DOHH2 (cell line): ENCODE results near the gene TEC.

Experiments used
- H3F3A ChIP-seq: fragments of 200-600 bp; sonication (generic), shearing (Covaris generic); 2 replicates; pipeline ENCODE4 v1.6.0; 2016; ENCODE audit warnings: antibody characterized with exemption, mild to moderate bottlenecking; ENCODE audit not compliant: control insufficient read depth, insufficient read depth
- H3K27ac ChIP-seq: fragments of 200-600 bp; sonication (generic); 2 replicates; pipeline ENCODE4 v1.5.1; 2014; ENCODE audit warnings: low read depth, mild to moderate bottlenecking, low read length, moderate library complexity
- H3K27me3 ChIP-seq: fragments of 200-600 bp; sonication (generic); 2 replicates; pipeline ENCODE4 v1.6.1; 2014; ENCODE audit warnings: mild to moderate bottlenecking, low read length, mixed read lengths; ENCODE audit not compliant: control insufficient read depth
- H3K36me3 ChIP-seq: fragments of 200-600 bp; sonication (generic); 2 replicates; pipeline ENCODE4 v1.6.1; 2014; ENCODE audit warnings: mild to moderate bottlenecking, low read length, moderate library complexity, mixed read lengths; ENCODE audit not compliant: control insufficient read depth
- H3K4me1 ChIP-seq: fragments of 200-600 bp; sonication (generic); 2 replicates; pipeline ENCODE4 v1.6.1; 2014; ENCODE audit warnings: mild to moderate bottlenecking, low read length, mixed read lengths; ENCODE audit not compliant: control insufficient read depth
- H3K4me2 ChIP-seq: fragments of 200-600 bp; sonication (generic); 2 replicates; pipeline ENCODE4 v1.6.0; 2014; ENCODE audit warnings: mild to moderate bottlenecking, low read length, moderate library complexity
- H3K4me3 ChIP-seq: fragments of 200-600 bp; sonication (generic); 2 replicates; pipeline ENCODE4 v1.5.1; 2014; ENCODE audit warnings: mild to moderate bottlenecking, low read length, mixed read lengths
- H3K79me2 ChIP-seq: fragments of 200-600 bp; sonication (generic); 2 replicates; pipeline ENCODE4 v1.6.1; 2014; ENCODE audit warnings: mild to moderate bottlenecking, low read length, mixed read lengths; ENCODE audit not compliant: control insufficient read depth
- H3K9me2 ChIP-seq: fragments of 200-600 bp; sonication (generic); replicated peaks from 2 replicates; pipeline ENCODE4 v1.6.1; 2014; ENCODE audit warnings: mild to moderate bottlenecking, low read length, mixed read lengths; ENCODE audit not compliant: control insufficient read depth
- H3K9me3 ChIP-seq: fragments of 200-600 bp; sonication (generic); 2 replicates; pipeline ENCODE4 v1.6.1; 2014; ENCODE audit warnings: antibody characterized with exemption, low read length, mixed read lengths; ENCODE audit not compliant: control insufficient read depth, insufficient read depth
- H4K20me1 ChIP-seq: fragments of 200-600 bp; sonication (generic); 2 replicates; pipeline ENCODE4 v1.6.0; 2014; ENCODE audit warnings: low read depth, mild to moderate bottlenecking, antibody characterized with exemption, low read length, moderate library complexity; ENCODE audit not compliant: control insufficient read depth, insufficient read depth
- EZH2phosphoT487 ChIP-seq: fragments of 200-600 bp; sonication (generic); IDR thresholded peaks from 2 replicates; pipeline ENCODE4 v1.6.1; 2017; ENCODE audit warnings: borderline replicate concordance, mild to moderate bottlenecking, antibody characterized with exemption, low read length, moderate library complexity, mixed read lengths
- TF ChIP-seq, protein P1 (sequence below): fragments of 200-600 bp; sonication (generic); IDR thresholded peaks from one replicate; pipeline ENCODE4 v1.5.1; 2014; ENCODE audit warnings: antibody characterized with exemption, mild to moderate bottlenecking, low read depth, low read length; ENCODE audit not compliant: poor library complexity, severe bottlenecking

The TEC gene

DNA sequence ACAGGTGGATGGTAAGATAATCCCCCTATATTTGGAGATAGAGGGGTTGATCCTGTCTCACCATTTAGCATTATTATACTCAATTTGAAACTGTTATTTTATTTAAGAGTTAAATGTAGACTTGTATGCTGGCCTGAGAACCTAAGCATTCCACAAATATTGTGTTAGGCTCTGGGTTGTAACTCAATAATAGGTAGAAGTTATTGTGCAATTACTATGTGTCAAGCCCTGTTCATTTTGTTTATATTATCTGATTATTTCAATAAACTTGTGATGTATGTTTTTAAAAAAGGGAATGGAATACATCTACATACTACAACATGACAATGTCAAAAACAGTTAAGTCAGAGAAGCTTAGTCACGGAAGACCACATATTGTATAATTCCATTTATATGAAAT is 122.0 kb downstream of the TEC start:
- no peaks in the 10 kb centered on the region for H3F3A ChIP-seq
- H3K27ac ChIP-seq = no peak overlapping the region
- no peaks in the 10 kb centered on the region for H3K9me2 ChIP-seq
- H3K9me3 ChIP-seq = no peaks in the 10 kb centered on the region
- H4K20me1 ChIP-seq = no peaks in the 10 kb centered on the region
- no peaks in the 10 kb centered on the region for H3K79me2 ChIP-seq
- TF ChIP-seq EZH2phosphoT487 = no peak
- TF ChIP-seq, protein P1, sequence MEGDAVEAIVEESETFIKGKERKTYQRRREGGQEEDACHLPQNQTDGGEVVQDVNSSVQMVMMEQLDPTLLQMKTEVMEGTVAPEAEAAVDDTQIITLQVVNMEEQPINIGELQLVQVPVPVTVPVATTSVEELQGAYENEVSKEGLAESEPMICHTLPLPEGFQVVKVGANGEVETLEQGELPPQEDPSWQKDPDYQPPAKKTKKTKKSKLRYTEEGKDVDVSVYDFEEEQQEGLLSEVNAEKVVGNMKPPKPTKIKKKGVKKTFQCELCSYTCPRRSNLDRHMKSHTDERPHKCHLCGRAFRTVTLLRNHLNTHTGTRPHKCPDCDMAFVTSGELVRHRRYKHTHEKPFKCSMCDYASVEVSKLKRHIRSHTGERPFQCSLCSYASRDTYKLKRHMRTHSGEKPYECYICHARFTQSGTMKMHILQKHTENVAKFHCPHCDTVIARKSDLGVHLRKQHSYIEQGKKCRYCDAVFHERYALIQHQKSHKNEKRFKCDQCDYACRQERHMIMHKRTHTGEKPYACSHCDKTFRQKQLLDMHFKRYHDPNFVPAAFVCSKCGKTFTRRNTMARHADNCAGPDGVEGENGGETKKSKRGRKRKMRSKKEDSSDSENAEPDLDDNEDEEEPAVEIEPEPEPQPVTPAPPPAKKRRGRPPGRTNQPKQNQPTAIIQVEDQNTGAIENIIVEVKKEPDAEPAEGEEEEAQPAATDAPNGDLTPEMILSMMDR = no peak
- H3K4me3 ChIP-seq = no peak overlapping the region
- no peaks in the 10 kb centered on the region for H3K27me3 ChIP-seq
- H3K36me3 ChIP-seq = peaks cover 57% of the 10 kb centered on the region
- no peaks in the 10 kb centered on the region for H3K4me1 ChIP-seq
- H3K4me2 ChIP-seq = no peak overlapping the region

DNA sequence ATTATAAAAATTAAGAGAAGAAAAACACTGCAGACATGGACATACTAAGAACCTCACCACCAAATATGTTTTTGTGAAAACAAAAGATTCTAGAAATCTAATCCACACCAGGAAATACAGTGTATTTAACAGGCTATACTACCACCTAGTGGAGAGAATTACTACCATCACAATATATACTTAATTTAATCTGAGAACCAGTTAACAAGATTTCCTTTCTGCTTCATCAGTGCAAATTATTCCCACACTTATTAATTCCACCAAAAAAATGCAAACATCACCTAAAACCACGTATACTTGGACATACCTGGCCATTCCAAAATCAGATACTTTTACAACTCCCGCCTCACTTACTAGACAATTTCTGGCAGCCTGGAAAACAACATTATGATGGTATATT is 128.6 kb downstream of the TEC start:
- Histone ChIP-seq H3K4me1 (peaks cover 26% of the 10 kb centered on the region), H3K9me2 (no peaks in the 10 kb centered on the region), H3K27ac (no peak overlapping the region), H3K4me3 (no peak overlapping the region), H3K9me3 (no peaks in the 10 kb centered on the region), H3K27me3 (no peaks in the 10 kb centered on the region), H4K20me1 (0 out of 2 replicates have a peak, but pooled peaks cover 3% of the 10 kb centered on the region), H3K4me2 (no peak overlapping the region), H3K36me3 (peaks cover 56% of the 10 kb centered on the region), H3F3A (no peaks in the 10 kb centered on the region), H3K79me2 (no peaks in the 10 kb centered on the region)
- TF ChIP-seq, protein P1 = peak; percentile 47
- TF ChIP-seq EZH2phosphoT487 = no peak

DNA sequence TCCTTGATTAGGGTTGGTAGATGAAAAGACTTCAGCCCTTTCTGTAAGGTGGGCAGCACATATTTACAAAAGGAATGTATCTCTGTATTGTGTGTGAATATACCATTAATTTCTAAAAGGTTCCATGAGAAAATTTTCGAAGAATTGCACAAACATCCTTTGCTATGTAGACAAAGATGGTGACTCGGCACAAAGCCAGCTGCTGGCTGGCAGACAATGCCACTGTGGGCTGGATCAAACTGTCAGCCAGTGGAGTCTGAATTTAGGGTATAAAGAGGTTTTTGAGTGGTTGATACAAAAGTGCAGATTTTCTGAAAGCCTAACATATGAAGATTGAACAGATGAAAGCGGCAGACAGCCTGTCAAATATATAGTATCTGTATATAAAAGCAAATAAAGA is 129.9 kb downstream of the TEC start:
- peaks cover 57% of the 10 kb centered on the region for H3K36me3 ChIP-seq
- H3K4me3 ChIP-seq = no peak overlapping the region
- H3K79me2 ChIP-seq = no peaks in the 10 kb centered on the region
- H3K27me3 ChIP-seq = no peaks in the 10 kb centered on the region
- peak overlapping the region; percentile 35 for H3K4me2 ChIP-seq
- TF ChIP-seq, protein P1 = no peak
- no peak for TF ChIP-seq EZH2phosphoT487
- no peaks in the 10 kb centered on the region for H3F3A ChIP-seq
- H4K20me1 ChIP-seq = 0 out of 2 replicates have a peak, but pooled peaks cover 3% of the 10 kb centered on the region
- H3K4me1 ChIP-seq = peaks cover 26% of the 10 kb centered on the region
- H3K9me2 ChIP-seq = no peaks in the 10 kb centered on the region
- no peaks in the 10 kb centered on the region for H3K9me3 ChIP-seq
- H3K27ac ChIP-seq = peak overlapping the region; percentile 37

DNA sequence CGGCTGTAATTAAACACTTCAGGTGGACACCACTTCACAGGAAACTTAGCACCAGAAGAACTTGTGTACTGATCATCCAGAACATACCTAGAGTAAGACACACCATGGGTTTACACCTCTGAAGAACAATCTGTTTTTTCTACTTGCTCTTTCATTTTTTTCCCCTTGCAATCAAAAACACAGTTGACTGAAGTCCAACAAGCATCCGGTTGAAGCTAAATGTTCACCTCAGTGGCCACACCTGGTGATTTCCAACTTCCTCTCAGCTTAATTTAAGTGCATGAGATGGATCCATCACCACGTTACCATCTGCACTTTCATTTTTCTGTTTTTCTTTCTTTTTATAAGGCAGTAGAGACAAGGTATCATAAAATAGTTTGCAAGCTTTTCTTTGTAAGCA is 130.7 kb downstream of the TEC start:
- peaks cover 26% of the 10 kb centered on the region for H3K4me1 ChIP-seq
- H4K20me1 ChIP-seq = 0 out of 2 replicates have a peak, but pooled peaks cover 3% of the 10 kb centered on the region
- peaks cover 55% of the 10 kb centered on the region for H3K36me3 ChIP-seq
- no peaks in the 10 kb centered on the region for H3F3A ChIP-seq
- no peaks in the 10 kb centered on the region for H3K9me3 ChIP-seq
- TF ChIP-seq, protein P1 = no peak
- no peak for TF ChIP-seq EZH2phosphoT487
- no peaks in the 10 kb centered on the region for H3K27me3 ChIP-seq
- H3K79me2 ChIP-seq = no peaks in the 10 kb centered on the region
- peak overlapping the region; percentile 37 for H3K27ac ChIP-seq
- no peak overlapping the region for H3K4me3 ChIP-seq
- no peaks in the 10 kb centered on the region for H3K9me2 ChIP-seq
- peak overlapping the region; percentile 35 for H3K4me2 ChIP-seq
